Measurements from ENCODE around the gene LRRC8C. TPM values are rescaled to one million over a fixed set of nuclear protein-coding genes. Genes with fewer than 3 reads are reported as not detected.

LRRC8C gene
- total RNA-seq, 1 donor from 2014 or later: 3.3 TPM

DNA sequence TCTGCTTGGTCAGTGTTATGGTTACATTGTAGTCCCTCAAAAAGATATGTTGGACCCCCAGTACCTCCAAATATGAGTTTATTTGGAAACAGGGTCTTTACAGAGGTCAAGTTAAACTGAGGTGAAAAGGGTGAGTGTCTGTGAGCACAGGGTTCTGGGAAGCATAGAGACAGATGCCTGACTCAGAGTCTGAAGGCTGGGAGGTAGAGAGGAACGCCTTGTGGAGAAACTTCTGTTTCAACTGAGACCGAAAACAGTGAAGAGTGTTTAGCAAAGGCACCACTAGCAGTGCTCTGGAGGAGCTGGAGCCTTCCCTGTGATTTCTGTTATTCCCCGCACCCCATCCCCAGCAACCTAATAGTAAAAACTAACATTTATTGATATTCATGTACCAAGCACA is 122.7 kb downstream of the LRRC8C start:
- Mint-ChIP-seq H3K27ac (no peak overlapping the region), H3K27me3 (peaks cover 24% of the 10 kb centered on the region), H3K4me1 (ENCODE audit: low read depth) (peaks cover 11% of the 10 kb centered on the region), H3K36me3 (ENCODE audit: insufficient read depth) (no peaks in the 10 kb centered on the region), H3K4me3 (ENCODE audit: low read depth) (no peak overlapping the region), H3K9me3 (ENCODE audit: low read depth) (no peaks in the 10 kb centered on the region)
- no peak for DNase-seq (ENCODE audit: low spot score, unreplicated experiment)
- TF ChIP-seq, protein P1, sequence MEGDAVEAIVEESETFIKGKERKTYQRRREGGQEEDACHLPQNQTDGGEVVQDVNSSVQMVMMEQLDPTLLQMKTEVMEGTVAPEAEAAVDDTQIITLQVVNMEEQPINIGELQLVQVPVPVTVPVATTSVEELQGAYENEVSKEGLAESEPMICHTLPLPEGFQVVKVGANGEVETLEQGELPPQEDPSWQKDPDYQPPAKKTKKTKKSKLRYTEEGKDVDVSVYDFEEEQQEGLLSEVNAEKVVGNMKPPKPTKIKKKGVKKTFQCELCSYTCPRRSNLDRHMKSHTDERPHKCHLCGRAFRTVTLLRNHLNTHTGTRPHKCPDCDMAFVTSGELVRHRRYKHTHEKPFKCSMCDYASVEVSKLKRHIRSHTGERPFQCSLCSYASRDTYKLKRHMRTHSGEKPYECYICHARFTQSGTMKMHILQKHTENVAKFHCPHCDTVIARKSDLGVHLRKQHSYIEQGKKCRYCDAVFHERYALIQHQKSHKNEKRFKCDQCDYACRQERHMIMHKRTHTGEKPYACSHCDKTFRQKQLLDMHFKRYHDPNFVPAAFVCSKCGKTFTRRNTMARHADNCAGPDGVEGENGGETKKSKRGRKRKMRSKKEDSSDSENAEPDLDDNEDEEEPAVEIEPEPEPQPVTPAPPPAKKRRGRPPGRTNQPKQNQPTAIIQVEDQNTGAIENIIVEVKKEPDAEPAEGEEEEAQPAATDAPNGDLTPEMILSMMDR (IDR thresholded peaks at IDR 0.05; ENCODE audit: unreplicated experiment): no peak

DNA sequence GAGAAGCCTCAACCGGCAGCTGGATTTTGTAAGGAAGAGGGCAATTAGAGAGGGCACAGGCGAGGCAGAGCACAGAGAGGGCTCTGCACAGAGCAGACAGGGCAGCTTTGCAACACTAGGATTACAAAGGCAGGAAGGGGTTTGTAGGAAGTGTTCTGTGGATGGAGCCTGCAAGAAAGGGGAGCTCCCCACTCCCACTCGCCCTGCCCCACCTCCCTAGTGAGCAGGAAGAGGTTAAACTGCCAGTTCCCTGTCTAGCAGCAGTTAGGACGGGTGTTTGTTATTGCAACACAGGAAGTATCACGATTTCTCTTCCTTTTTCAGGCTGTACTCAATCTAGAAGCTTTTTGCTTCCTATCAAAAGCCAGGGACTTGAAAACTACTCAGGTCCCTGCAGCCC is 124.6 kb downstream of the LRRC8C start:
- no peak overlapping the region for H3K4me3 Mint-ChIP-seq (ENCODE audit: low read depth)
- DNase-seq (ENCODE audit: low spot score, unreplicated experiment): no peak
- H3K27me3 Mint-ChIP-seq: peaks cover 38% of the 10 kb centered on the region
- no peaks in the 10 kb centered on the region for H3K36me3 Mint-ChIP-seq (ENCODE audit: insufficient read depth)
- TF ChIP-seq, protein P1 (IDR thresholded peaks at IDR 0.05; ENCODE audit: unreplicated experiment): no peak
- peaks cover 11% of the 10 kb centered on the region for H3K4me1 Mint-ChIP-seq (ENCODE audit: low read depth)
- H3K9me3 Mint-ChIP-seq (ENCODE audit: low read depth): no peaks in the 10 kb centered on the region
- no peak overlapping the region for H3K27ac Mint-ChIP-seq

GRCh38 chr1:89758156-89758555 is 125.2 kb downstream of the LRRC8C start:
- H3K36me3 Mint-ChIP-seq (ENCODE audit: insufficient read depth): no peaks in the 10 kb centered on the region

GRCh38 chr1:89759036-89759435 is 126.1 kb downstream of the LRRC8C start:
- H3K27ac Mint-ChIP-seq: no peak overlapping the region
- no peaks in the 10 kb centered on the region for H3K9me3 Mint-ChIP-seq (ENCODE audit: low read depth)
- DNase-seq (ENCODE audit: low spot score, unreplicated experiment): no peak

More at GRCh38 chr1:89758156-89758555, 125.2 kb downstream of the LRRC8C start:
- Mint-ChIP-seq H3K4me3 (ENCODE audit: low read depth) (no peak overlapping the region), H3K4me1 (ENCODE audit: low read depth) (peaks cover 13% of the 10 kb centered on the region), H3K27me3 (peaks cover 44% of the 10 kb centered on the region), H3K27ac (no peak overlapping the region), H3K9me3 (ENCODE audit: low read depth) (no peaks in the 10 kb centered on the region)
- DNase-seq (ENCODE audit: low spot score, unreplicated experiment): no peak
- TF ChIP-seq, protein P1 (IDR thresholded peaks at IDR 0.05; ENCODE audit: unreplicated experiment): no peak

GRCh38 chr1:89760496-89760895 is 127.6 kb downstream of the LRRC8C start:
- H3K9me3 Mint-ChIP-seq (ENCODE audit: low read depth): no peaks in the 10 kb centered on the region

More at GRCh38 chr1:89759036-89759435, 126.1 kb downstream of the LRRC8C start:
- peaks cover 53% of the 10 kb centered on the region for H3K27me3 Mint-ChIP-seq
- H3K36me3 Mint-ChIP-seq (ENCODE audit: insufficient read depth): no peaks in the 10 kb centered on the region
- TF ChIP-seq, protein P1 (IDR thresholded peaks at IDR 0.05; ENCODE audit: unreplicated experiment): no peak
- H3K4me1 Mint-ChIP-seq (ENCODE audit: low read depth): peaks cover 16% of the 10 kb centered on the region
- no peak overlapping the region for H3K4me3 Mint-ChIP-seq (ENCODE audit: low read depth)

More at GRCh38 chr1:89760496-89760895, 127.6 kb downstream of the LRRC8C start:
- H3K27ac Mint-ChIP-seq: no peak overlapping the region
- H3K4me3 Mint-ChIP-seq (ENCODE audit: low read depth): no peak overlapping the region
- TF ChIP-seq, protein P1 (IDR thresholded peaks at IDR 0.05; ENCODE audit: unreplicated experiment): no peak
- peaks cover 14% of the 10 kb centered on the region for H3K4me1 Mint-ChIP-seq (ENCODE audit: low read depth)
- DNase-seq (ENCODE audit: low spot score, unreplicated experiment): no peak
- peaks cover 59% of the 10 kb centered on the region for H3K27me3 Mint-ChIP-seq
- no peaks in the 10 kb centered on the region for H3K36me3 Mint-ChIP-seq (ENCODE audit: insufficient read depth)

Measured in progenitor cell of endocrine pancreas (in vitro differentiated cells).